NB4 (cell line): ENCODE measurements around the gene BRPF1.

Experiments used
- CTCF ChIP-seq: IDR thresholded peaks from one replicate; pipeline ENCODE4 v1.5.1; 2012; ENCODE audit warnings: low read depth, low read length
- POLR2A ChIP-seq: IDR thresholded peaks from 2 replicates; pipeline ENCODE4 v1.6.1; 2011; ENCODE audit warnings: mild to moderate bottlenecking; ENCODE audit not compliant: insufficient read length; ENCODE audit errors: extremely low read depth
- TF ChIP-seq, protein P1 (sequence below): IDR thresholded peaks from 2 replicates; pipeline ENCODE4 v1.6.1; 2011; ENCODE audit warnings: low read depth, low read length

DNA sequence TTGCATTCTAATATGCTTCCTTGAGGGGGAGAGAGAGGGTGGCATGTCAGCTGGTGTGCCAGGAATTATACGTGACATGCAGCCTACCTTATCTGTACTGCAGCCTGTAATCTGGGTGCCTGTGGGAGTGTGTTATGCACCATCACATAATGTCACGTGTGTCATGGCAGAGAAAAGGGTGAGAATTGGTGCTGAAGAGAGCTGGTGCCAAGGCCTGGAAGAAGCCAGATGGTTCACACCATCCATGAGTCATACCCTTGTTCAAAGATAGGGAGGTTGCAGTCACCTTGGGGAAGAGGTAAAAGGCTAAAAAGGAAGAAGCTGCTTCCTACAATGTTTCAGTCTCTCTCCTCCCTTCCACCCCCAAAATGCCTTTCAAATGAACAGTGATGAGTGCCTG lies 5.3 kb downstream of the BRPF1 start:
- TF ChIP-seq POLR2A (no peak), CTCF (no peak)
- TF ChIP-seq, protein P1, sequence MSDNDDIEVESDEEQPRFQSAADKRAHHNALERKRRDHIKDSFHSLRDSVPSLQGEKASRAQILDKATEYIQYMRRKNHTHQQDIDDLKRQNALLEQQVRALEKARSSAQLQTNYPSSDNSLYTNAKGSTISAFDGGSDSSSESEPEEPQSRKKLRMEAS, result no peak
